ENCODE data around the gene ZNF211. TPM values are rescaled to one million over a fixed set of nuclear protein-coding genes. Genes with fewer than 3 reads are reported as not detected.

The ZNF211 gene
- total and polyA plus RNA-seq, 10 of the 15 experiments (the other 5 are each of a cell fraction or from before 2014, with no cell fraction given) = 2.1 to 20.6 (median 9.3) TPM

- TF ChIP-seq NKRF (conservative IDR thresholded peaks at IDR 0.05) = peak; percentile 98
- TF ChIP-seq RELB (IDR thresholded peaks at IDR 0.05; ENCODE audit: low read depth) = 0 out of 2 replicates have a peak, but pooled peaks have one; percentile 49
- no peak for TF ChIP-seq USF2 (IDR thresholded peaks at IDR 0.05; ENCODE audit: borderline replicate concordance, low read depth, low read length)
- no peak for TF ChIP-seq CBX5 (IDR thresholded peaks at IDR 0.05; ENCODE audit: low read depth)
- no peak for TF ChIP-seq SMAD5 (IDR thresholded peaks at IDR 0.05; ENCODE audit: low read depth)
- TF ChIP-seq, protein P1, sequence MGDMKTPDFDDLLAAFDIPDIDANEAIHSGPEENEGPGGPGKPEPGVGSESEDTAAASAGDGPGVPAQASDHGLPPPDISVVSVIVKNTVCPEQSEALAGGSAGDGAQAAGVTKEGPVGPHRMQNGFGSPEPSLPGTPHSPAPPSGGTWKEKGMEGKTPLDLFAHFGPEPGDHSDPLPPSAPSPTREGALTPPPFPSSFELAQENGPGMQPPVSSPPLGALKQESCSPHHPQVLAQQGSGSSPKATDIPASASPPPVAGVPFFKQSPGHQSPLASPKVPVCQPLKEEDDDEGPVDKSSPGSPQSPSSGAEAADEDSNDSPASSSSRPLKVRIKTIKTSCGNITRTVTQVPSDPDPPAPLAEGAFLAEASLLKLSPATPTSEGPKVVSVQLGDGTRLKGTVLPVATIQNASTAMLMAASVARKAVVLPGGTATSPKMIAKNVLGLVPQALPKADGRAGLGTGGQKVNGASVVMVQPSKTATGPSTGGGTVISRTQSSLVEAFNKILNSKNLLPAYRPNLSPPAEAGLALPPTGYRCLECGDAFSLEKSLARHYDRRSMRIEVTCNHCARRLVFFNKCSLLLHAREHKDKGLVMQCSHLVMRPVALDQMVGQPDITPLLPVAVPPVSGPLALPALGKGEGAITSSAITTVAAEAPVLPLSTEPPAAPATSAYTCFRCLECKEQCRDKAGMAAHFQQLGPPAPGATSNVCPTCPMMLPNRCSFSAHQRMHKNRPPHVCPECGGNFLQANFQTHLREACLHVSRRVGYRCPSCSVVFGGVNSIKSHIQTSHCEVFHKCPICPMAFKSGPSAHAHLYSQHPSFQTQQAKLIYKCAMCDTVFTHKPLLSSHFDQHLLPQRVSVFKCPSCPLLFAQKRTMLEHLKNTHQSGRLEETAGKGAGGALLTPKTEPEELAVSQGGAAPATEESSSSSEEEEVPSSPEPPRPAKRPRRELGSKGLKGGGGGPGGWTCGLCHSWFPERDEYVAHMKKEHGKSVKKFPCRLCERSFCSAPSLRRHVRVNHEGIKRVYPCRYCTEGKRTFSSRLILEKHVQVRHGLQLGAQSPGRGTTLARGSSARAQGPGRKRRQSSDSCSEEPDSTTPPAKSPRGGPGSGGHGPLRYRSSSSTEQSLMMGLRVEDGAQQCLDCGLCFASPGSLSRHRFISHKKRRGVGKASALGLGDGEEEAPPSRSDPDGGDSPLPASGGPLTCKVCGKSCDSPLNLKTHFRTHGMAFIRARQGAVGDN (IDR thresholded peaks at IDR 0.05) = no peak
- TF ChIP-seq, protein P2, sequence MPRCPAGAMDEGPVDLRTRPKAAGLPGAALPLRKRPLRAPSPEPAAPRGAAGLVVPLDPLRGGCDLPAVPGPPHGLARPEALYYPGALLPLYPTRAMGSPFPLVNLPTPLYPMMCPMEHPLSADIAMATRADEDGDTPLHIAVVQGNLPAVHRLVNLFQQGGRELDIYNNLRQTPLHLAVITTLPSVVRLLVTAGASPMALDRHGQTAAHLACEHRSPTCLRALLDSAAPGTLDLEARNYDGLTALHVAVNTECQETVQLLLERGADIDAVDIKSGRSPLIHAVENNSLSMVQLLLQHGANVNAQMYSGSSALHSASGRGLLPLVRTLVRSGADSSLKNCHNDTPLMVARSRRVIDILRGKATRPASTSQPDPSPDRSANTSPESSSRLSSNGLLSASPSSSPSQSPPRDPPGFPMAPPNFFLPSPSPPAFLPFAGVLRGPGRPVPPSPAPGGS (IDR thresholded peaks at IDR 0.05; ENCODE audit: borderline replicate concordance, insufficient read depth, low read depth, low read length, poor library complexity, severe bottlenecking) = no peak
- no peak for TF ChIP-seq IRF4 (IDR thresholded peaks at IDR 0.05; ENCODE audit: low read depth, low read length)
- no peak for TF ChIP-seq SUPT20H (IDR thresholded peaks at IDR 0.05; ENCODE audit: borderline replicate concordance, control insufficient read depth, low read depth, low read length)
- no peak for TF ChIP-seq NFYA (IDR thresholded peaks at IDR 0.05; ENCODE audit: borderline replicate concordance, low read depth, low read length)
- TF ChIP-seq GABPA (IDR thresholded peaks at IDR 0.05; ENCODE audit: low read depth) = peak; percentile 97
- no peak for TF ChIP-seq BRCA1 (IDR thresholded peaks at IDR 0.05; ENCODE audit: low read depth, low read length)
- TF ChIP-seq PKNOX1 (IDR thresholded peaks at IDR 0.05) = peak; percentile 56
- peak; percentile 22; the same call in 1 of the 2 replicates for TF ChIP-seq TCF7 (IDR thresholded peaks at IDR 0.05; ENCODE audit: borderline replicate concordance)
- TF ChIP-seq HDGF (IDR thresholded peaks at IDR 0.05) = no peak
- TF ChIP-seq SMARCA5 (IDR thresholded peaks at IDR 0.05) = no peak
- TF ChIP-seq SRF (IDR thresholded peaks at IDR 0.05; ENCODE audit: low read depth in 2 of 2, low read length in 2 of 2) = peak; percentile 69 to 76
- no peak for TF ChIP-seq LARP7 (IDR thresholded peaks at IDR 0.05)
Observed at GRCh38 chr19:57599761-57600383, 33.1 kb upstream of the ZNF211 start, which contains the start of gene ZNF530 (continued).
